ENCODE results near the gene APBB1IP. TPM values are rescaled to one million over a fixed set of nuclear protein-coding genes. Genes with fewer than 3 reads are reported as not detected.

APBB1IP gene
- total RNA-seq, 1 experiment from 2014 or later = 34.7 TPM

DNA sequence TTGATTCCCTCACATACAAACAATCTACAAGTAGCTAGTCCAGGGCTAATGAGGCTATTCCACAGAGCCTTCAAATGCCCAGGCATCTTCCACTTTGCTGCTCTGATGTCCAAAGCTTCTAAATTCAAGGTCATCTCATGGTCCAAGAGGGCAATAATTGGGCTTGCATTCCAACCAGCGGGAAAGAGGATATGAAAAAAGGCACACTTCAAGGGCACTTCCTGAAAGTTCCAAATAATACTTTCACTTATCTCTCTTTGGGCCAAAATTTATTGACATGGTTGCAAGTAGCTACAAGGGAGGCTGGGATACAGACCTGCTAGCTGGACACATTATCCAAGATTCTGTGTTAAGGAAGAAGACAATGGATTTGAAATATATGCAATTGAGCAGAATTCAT is 25.2 kb upstream of the APBB1IP start:
- H3K79me2 ChIP-seq (ENCODE audit: low read length) = no peaks in the 10 kb centered on the region
- no peak overlapping the region for H3K9ac ChIP-seq (ENCODE audit: low read length)
- no peaks in the 10 kb centered on the region for H3K27me3 ChIP-seq (ENCODE audit: low read length)
- H3K4me1 ChIP-seq (ENCODE audit: low read length) = peaks cover 18% of the 10 kb centered on the region
- no peak overlapping the region for H3K27ac ChIP-seq (ENCODE audit: low read length)
- no peak for DNase-seq
- H3K36me3 ChIP-seq (ENCODE audit: insufficient read depth, low read length) = no peaks in the 10 kb centered on the region
- H2AFZ ChIP-seq (ENCODE audit: low read length) = no peak overlapping the region
- no peak overlapping the region for H3K4me2 ChIP-seq (ENCODE audit: low read depth, low read length, poor library complexity, severe bottlenecking)
- H3K9me2 ChIP-seq (replicated peaks; ENCODE audit: insufficient read depth, low read length) = no peaks in the 10 kb centered on the region
- H3K4me3 ChIP-seq (ENCODE audit: low read length) = no peak overlapping the region
- H3K9me3 ChIP-seq (ENCODE audit: low read length) = no peaks in the 10 kb centered on the region
- H4K20me1 ChIP-seq (ENCODE audit: insufficient read depth, low read depth, low read length) = no peaks in the 10 kb centered on the region

DNA sequence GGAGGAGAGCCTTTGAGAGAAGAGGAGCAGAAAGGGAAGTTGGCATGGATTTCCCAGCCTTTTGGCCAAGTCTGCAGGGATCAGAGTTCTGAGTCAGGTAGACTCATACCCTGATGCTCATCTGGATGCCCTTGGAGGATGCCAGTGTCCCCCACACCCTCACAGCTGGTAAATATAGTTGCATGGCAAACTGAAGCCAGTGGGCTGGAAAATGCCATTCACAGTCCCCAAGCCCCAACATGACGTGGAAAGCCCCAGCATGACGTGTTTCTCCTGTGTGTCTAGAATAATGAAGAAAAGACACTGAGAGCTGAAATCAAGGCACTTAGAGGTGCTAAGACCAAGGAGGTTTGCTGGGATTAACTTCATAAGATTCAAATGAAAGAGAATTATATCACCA is 24.8 kb upstream of the APBB1IP start:
- no peak overlapping the region for H3K4me2 ChIP-seq (ENCODE audit: low read depth, low read length, poor library complexity, severe bottlenecking)
- no peaks in the 10 kb centered on the region for H3K36me3 ChIP-seq (ENCODE audit: insufficient read depth, low read length)
- H3K9me2 ChIP-seq (replicated peaks; ENCODE audit: insufficient read depth, low read length) = no peaks in the 10 kb centered on the region
- no peak for DNase-seq
- no peak overlapping the region for H3K27ac ChIP-seq (ENCODE audit: low read length)
- no peaks in the 10 kb centered on the region for H3K9me3 ChIP-seq (ENCODE audit: low read length)
- H2AFZ ChIP-seq (ENCODE audit: low read length) = no peak overlapping the region
- no peaks in the 10 kb centered on the region for H4K20me1 ChIP-seq (ENCODE audit: insufficient read depth, low read depth, low read length)
- no peak overlapping the region for H3K4me3 ChIP-seq (ENCODE audit: low read length)
- H3K9ac ChIP-seq (ENCODE audit: low read length) = no peak overlapping the region
- no peaks in the 10 kb centered on the region for H3K27me3 ChIP-seq (ENCODE audit: low read length)
- no peaks in the 10 kb centered on the region for H3K79me2 ChIP-seq (ENCODE audit: low read length)
- H3K4me1 ChIP-seq (ENCODE audit: low read length) = peaks cover 18% of the 10 kb centered on the region

DNA sequence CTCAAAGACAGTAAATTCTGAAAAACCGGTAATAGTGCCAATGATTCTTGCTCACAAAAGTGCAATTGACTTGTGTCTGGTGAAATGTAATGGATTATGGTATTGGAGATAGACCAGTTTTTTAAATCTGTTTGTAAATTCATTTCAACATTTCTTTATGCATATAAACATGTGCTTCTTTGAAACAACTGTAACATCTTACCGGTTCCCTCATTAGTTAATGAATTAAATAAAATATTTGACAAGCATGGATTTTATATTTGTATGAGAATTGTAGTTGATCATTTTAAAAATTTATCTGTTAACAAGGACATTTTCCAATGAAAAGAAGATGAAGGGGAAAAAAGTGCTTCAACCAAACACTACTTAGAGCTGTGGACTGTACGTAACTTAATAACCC is 21.0 kb upstream of the APBB1IP start:
- Histone ChIP-seq H3K36me3 (ENCODE audit: insufficient read depth, low read length) (no peaks in the 10 kb centered on the region), H3K4me1 (ENCODE audit: low read length) (peaks cover 8% of the 10 kb centered on the region), H3K27me3 (ENCODE audit: low read length) (no peaks in the 10 kb centered on the region), H3K4me3 (ENCODE audit: low read length) (no peak overlapping the region), H2AFZ (ENCODE audit: low read length) (no peak overlapping the region), H3K9me2 (replicated peaks; ENCODE audit: insufficient read depth, low read length) (no peaks in the 10 kb centered on the region), H3K9ac (ENCODE audit: low read length) (no peak overlapping the region), H3K9me3 (ENCODE audit: low read length) (no peaks in the 10 kb centered on the region), H3K79me2 (ENCODE audit: low read length) (no peaks in the 10 kb centered on the region), H3K4me2 (ENCODE audit: low read depth, low read length, poor library complexity, severe bottlenecking) (no peak overlapping the region), H4K20me1 (ENCODE audit: insufficient read depth, low read depth, low read length) (no peaks in the 10 kb centered on the region), H3K27ac (ENCODE audit: low read length) (no peak overlapping the region)
- no peak for DNase-seq

DNA sequence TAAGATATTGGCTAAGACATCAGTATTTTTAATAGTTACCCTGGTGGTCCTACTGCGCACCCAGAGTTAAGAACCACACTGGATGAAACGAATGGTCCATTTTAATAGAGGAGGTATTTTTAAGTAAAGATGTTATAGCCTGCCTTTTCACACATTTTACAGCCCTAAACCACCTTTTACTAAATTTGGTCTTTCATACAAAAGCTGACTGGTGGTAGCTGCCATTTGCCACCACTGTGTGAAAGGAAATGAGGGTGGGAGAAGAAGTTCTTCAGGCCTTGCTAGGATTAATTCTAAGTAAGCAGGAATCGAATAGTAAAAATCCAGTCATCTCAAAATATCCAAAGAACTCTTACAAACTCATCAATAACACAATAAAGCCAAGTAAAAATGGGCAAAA is 15.2 kb upstream of the APBB1IP start:
- no peak for DNase-seq
- Histone ChIP-seq H3K27ac (ENCODE audit: low read length) (no peak overlapping the region), H2AFZ (ENCODE audit: low read length) (no peak overlapping the region), H3K27me3 (ENCODE audit: low read length) (no peaks in the 10 kb centered on the region), H3K4me2 (ENCODE audit: low read depth, low read length, poor library complexity, severe bottlenecking) (no peak overlapping the region), H3K36me3 (ENCODE audit: insufficient read depth, low read length) (no peaks in the 10 kb centered on the region), H3K79me2 (ENCODE audit: low read length) (no peaks in the 10 kb centered on the region), H4K20me1 (ENCODE audit: insufficient read depth, low read depth, low read length) (no peaks in the 10 kb centered on the region), H3K4me1 (ENCODE audit: low read length) (no peaks in the 10 kb centered on the region), H3K4me3 (ENCODE audit: low read length) (no peak overlapping the region), H3K9ac (ENCODE audit: low read length) (no peak overlapping the region), H3K9me3 (ENCODE audit: low read length) (no peaks in the 10 kb centered on the region), H3K9me2 (replicated peaks; ENCODE audit: insufficient read depth, low read length) (no peaks in the 10 kb centered on the region)

DNA sequence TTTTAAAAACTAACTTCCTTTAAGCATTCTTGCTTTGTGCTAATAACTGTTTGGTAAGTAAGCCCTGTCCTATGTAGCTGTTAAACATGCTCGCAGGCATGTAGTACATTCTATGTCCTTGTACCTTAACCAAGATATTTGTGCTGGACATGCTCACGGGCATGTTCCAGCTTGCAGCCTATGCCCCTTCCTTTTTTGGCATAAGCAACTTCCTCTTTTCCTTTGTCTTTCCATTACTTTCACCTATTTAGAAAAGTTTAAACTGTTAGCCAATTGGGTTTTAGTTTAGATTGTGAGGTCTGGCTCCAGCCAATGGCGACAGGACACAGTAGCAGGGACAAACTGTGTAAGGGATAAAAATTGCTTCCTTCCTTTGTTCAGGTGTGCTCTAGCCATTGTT is 14.4 kb upstream of the APBB1IP start:
- Histone ChIP-seq H3K4me3 (ENCODE audit: low read length) (no peak overlapping the region), H3K9ac (ENCODE audit: low read length) (no peak overlapping the region), H3K27ac (ENCODE audit: low read length) (no peak overlapping the region), H3K36me3 (ENCODE audit: insufficient read depth, low read length) (no peaks in the 10 kb centered on the region), H3K4me1 (ENCODE audit: low read length) (no peaks in the 10 kb centered on the region), H3K4me2 (ENCODE audit: low read depth, low read length, poor library complexity, severe bottlenecking) (no peak overlapping the region), H4K20me1 (ENCODE audit: insufficient read depth, low read depth, low read length) (no peaks in the 10 kb centered on the region), H2AFZ (ENCODE audit: low read length) (no peak overlapping the region), H3K27me3 (ENCODE audit: low read length) (no peaks in the 10 kb centered on the region), H3K79me2 (ENCODE audit: low read length) (no peaks in the 10 kb centered on the region), H3K9me2 (replicated peaks; ENCODE audit: insufficient read depth, low read length) (no peaks in the 10 kb centered on the region), H3K9me3 (ENCODE audit: low read length) (no peaks in the 10 kb centered on the region)
- no peak for DNase-seq

DNA sequence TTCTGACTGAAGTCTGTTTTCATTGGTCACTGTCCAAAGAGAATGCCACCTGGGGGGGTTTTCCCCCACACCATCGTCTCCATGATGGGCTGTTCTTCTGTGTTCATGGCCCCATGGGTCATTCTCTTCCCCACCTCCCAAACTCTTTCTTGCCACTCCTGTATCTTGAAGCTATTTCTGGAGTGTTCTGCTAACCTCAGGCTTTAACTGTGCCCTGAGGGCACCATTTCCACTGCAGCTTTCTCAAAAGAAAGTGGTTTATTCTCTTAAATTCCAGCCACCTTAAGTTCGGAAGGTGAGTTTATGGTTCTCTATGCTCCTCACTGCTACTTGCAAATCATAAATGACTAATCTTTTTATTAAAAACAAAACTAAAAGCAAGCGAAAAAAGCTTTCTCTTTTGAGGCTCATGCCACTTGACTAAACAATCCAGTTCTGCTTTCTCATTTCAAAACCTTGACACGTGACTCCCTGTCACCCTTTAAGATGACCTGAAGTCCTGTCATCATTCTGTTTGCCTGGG is 7.4 kb upstream of the APBB1IP start:
- peak; percentile 64 for DNase-seq
- H3K79me2 ChIP-seq (ENCODE audit: low read length) = no peaks in the 10 kb centered on the region
- H3K4me3 ChIP-seq (ENCODE audit: low read length) = no peak overlapping the region

DNA sequence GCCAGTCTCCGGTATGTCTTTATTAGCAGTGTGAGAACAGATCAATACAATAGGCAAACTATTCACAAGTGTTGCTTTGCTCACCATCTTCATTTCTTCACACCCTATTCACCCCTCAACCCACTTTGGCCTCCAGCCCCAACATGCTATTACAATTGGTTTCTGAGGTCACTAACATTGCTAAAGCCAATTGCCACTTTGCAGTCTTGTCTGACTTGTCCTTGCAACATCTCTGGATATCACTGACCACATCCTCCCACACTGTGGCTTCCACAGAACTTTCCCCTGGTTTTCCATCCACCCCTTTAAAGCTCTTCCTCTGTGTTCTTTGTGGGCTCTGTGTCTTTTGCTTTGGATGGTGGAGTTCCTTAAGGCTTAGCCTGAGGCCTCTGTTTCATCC is 5.2 kb upstream of the APBB1IP start:
- no peaks in the 10 kb centered on the region for H3K79me2 ChIP-seq (ENCODE audit: low read length)
- H3K9me2 ChIP-seq (replicated peaks; ENCODE audit: insufficient read depth, low read length) = no peaks in the 10 kb centered on the region
- H4K20me1 ChIP-seq (ENCODE audit: insufficient read depth, low read depth, low read length) = no peaks in the 10 kb centered on the region
- no peak for DNase-seq
- no peak overlapping the region for H2AFZ ChIP-seq (ENCODE audit: low read length)
- H3K4me3 ChIP-seq (ENCODE audit: low read length) = no peak overlapping the region
- H3K4me2 ChIP-seq (ENCODE audit: low read depth, low read length, poor library complexity, severe bottlenecking) = no peak overlapping the region
- H3K4me1 ChIP-seq (ENCODE audit: low read length) = peaks cover 26% of the 10 kb centered on the region
- H3K36me3 ChIP-seq (ENCODE audit: insufficient read depth, low read length) = no peaks in the 10 kb centered on the region
- H3K9ac ChIP-seq (ENCODE audit: low read length) = no peak overlapping the region
- H3K27ac ChIP-seq (ENCODE audit: low read length) = no peak overlapping the region
- no peaks in the 10 kb centered on the region for H3K27me3 ChIP-seq (ENCODE audit: low read length)
- peaks cover 5% of the 10 kb centered on the region; the same call in 1 of the 2 replicates for H3K9me3 ChIP-seq (ENCODE audit: low read length)

More for the DNA sequence above, 7.4 kb upstream of the APBB1IP start:
- Histone ChIP-seq H3K9me2 (replicated peaks; ENCODE audit: insufficient read depth, low read length) (no peaks in the 10 kb centered on the region), H3K27ac (ENCODE audit: low read length) (no peak overlapping the region), H3K36me3 (ENCODE audit: insufficient read depth, low read length) (no peaks in the 10 kb centered on the region), H3K4me2 (ENCODE audit: low read depth, low read length, poor library complexity, severe bottlenecking) (peak overlapping the region; percentile 29), H3K27me3 (ENCODE audit: low read length) (no peaks in the 10 kb centered on the region), H2AFZ (ENCODE audit: low read length) (peak overlapping the region; percentile 56; the same call in 1 of the 2 replicates), H3K9ac (ENCODE audit: low read length) (no peak overlapping the region), H3K9me3 (ENCODE audit: low read length) (peaks cover 5% of the 10 kb centered on the region; the same call in 1 of the 2 replicates), H3K4me1 (ENCODE audit: low read length) (peaks cover 7% of the 10 kb centered on the region), H4K20me1 (ENCODE audit: insufficient read depth, low read depth, low read length) (no peaks in the 10 kb centered on the region)

DNA sequence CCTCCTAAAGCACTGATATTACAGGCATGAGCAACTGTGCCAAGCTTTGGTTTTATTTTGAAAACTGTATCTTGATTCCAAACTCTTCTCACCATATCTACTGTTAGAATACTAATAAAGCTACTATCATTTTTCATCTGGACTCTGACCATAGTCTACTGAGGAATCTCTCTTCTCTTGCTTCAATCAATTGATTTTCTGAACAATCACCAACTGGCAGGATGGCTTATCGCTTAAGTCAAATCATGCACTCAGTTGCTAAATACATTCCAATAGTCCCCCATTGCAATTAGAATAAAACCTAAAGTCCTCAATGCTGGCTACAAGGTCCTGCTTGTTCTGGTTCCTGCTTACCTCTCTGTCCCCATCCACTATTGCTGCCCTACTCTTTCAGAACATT is 2.3 kb upstream of the APBB1IP start:
- Histone ChIP-seq H3K9ac (ENCODE audit: low read length) (no peak overlapping the region), H3K4me1 (ENCODE audit: low read length) (peaks cover 35% of the 10 kb centered on the region), H3K4me2 (ENCODE audit: low read depth, low read length, poor library complexity, severe bottlenecking) (no peak overlapping the region), H3K79me2 (ENCODE audit: low read length) (peaks cover 29% of the 10 kb centered on the region), H3K27me3 (ENCODE audit: low read length) (no peaks in the 10 kb centered on the region), H2AFZ (ENCODE audit: low read length) (no peak overlapping the region), H3K36me3 (ENCODE audit: insufficient read depth, low read length) (peaks cover 9% of the 10 kb centered on the region), H4K20me1 (ENCODE audit: insufficient read depth, low read depth, low read length) (no peaks in the 10 kb centered on the region), H3K9me3 (ENCODE audit: low read length) (peaks cover 5% of the 10 kb centered on the region; the same call in 1 of the 2 replicates), H3K4me3 (ENCODE audit: low read length) (no peak overlapping the region), H3K27ac (ENCODE audit: low read length) (no peak overlapping the region), H3K9me2 (replicated peaks; ENCODE audit: insufficient read depth, low read length) (no peaks in the 10 kb centered on the region)
- DNase-seq = no peak

Measured in Karpas-422 (cell line).